Right hindlimb (tissue), 1 donor: ENCODE data around the gene SERINC4.
"Not testable (repeated sequence)": the region's sequence is repeated elsewhere in the genome, so short reads cannot be mapped to it uniquely, and the experiment has no call there.

Source experiments
- DNase-seq: peaks from one replicate; pipeline ENCODE4 v3.0.0-alpha.2; 2018

Gene SERINC4

GRCh38 chr15:43748376-43748775 is 51.6 kb downstream of the SERINC4 start:
- DNase-seq: no peak

DNA sequence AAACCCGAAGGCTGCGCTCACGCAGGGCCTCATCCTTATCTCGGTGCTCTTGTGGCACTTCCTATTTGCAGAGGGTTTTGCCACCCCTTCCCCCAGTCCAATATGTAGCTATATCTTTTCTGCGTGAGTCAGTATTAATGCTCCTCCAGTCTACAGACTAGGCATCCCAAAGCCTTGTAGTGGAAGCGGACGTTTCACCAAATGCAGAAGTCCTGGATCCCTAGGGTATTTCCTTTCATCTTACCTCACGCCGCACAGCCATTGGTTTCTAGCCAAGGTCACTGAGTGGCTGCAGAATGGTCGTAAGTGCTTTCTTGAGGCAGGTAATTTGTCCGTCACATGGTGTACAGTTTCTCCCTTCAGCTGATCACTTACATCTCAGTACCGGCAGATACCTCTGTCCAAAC is 53.1 kb downstream of the SERINC4 start:
- not testable (repeated sequence) for DNase-seq

- peak; percentile 97 for DNase-seq
Observed at GRCh38 chr15:43746245-43746902, 53.6 kb downstream of the SERINC4 start, which contains the start of gene PDIA3. Gene PDIA3, plus strand, starts transcription at chr15:43746438. Its CDS starts 102 bp downstream, at chr15:43746540.
